Measurements from ENCODE around the gene ANTXR2.

ANTXR2 gene

GRCh38 chr4:79852305-79852730, 220.7 kb downstream of the ANTXR2 start:
- H4K12ac ChIP-seq (ENCODE audit: low read depth, low read length): no peak overlapping the region
- no peaks in the 10 kb centered on the region for H3K27me3 ChIP-seq (ENCODE audit: insufficient read depth, low read length)
- H3K18ac ChIP-seq (ENCODE audit: low read length): no peak overlapping the region
- H3K9me3 ChIP-seq (ENCODE audit: insufficient read depth, low read depth, low read length): no peaks in the 10 kb centered on the region
- no peaks in the 10 kb centered on the region for H3K36me3 ChIP-seq (ENCODE audit: control insufficient read depth in 1 of 2, insufficient read depth in 2 of 2, low read length in 2 of 2)
- no peak overlapping the region for H4K8ac ChIP-seq (ENCODE audit: low read depth, low read length)
- no peaks in the 10 kb centered on the region for H3K4me1 ChIP-seq (ENCODE audit: control insufficient read depth in 1 of 2, insufficient read depth in 2 of 2, low read length in 2 of 2)
- H3K4me3 ChIP-seq (ENCODE audit: low read depth, low read length): no peak overlapping the region
- no peak overlapping the region for H3K14ac ChIP-seq (ENCODE audit: low read length)
- DNase-seq: no peak
- no peak overlapping the region for H2BK12ac ChIP-seq (ENCODE audit: low read length)
- no peak overlapping the region for H2AK5ac ChIP-seq (ENCODE audit: low read length)
- no peak overlapping the region for H3K9ac ChIP-seq (ENCODE audit: low read length)
- H2BK120ac ChIP-seq (ENCODE audit: insufficient read depth, low read length, poor library complexity): no peak overlapping the region
- H3K79me1 ChIP-seq (ENCODE audit: low read length): no peaks in the 10 kb centered on the region
- no peak overlapping the region for H4K91ac ChIP-seq (ENCODE audit: low read depth, low read length)
- no peak overlapping the region for H2AFZ ChIP-seq (ENCODE audit: insufficient read depth, low read length, poor library complexity)
- no peak overlapping the region for H3K4ac ChIP-seq (ENCODE audit: low read depth, low read length)
- no peak overlapping the region for H3K4me2 ChIP-seq (ENCODE audit: low read length)
- no peak overlapping the region for H3K27ac ChIP-seq (ENCODE audit: low read depth, low read length)
- no peak overlapping the region for H2BK5ac ChIP-seq (ENCODE audit: low read depth, low read length, poor library complexity)
- H3K23ac ChIP-seq (ENCODE audit: low read length): no peak overlapping the region
- WGBS (ENCODE audit: extremely low coverage, insufficient coverage, insufficient read length): no CpG with 5 or more reads among the region's 4 CpGs
- no peaks in the 10 kb centered on the region for H3K79me2 ChIP-seq (ENCODE audit: control insufficient read depth, insufficient read depth, low read length, poor library complexity)

- Histone ChIP-seq H4K8ac (ENCODE audit: low read depth, low read length) (no peak overlapping the region), H4K91ac (ENCODE audit: low read depth, low read length) (no peak overlapping the region), H3K18ac (ENCODE audit: low read length) (no peak overlapping the region), H4K12ac (ENCODE audit: low read depth, low read length) (no peak overlapping the region), H3K4me1 (ENCODE audit: control insufficient read depth in 1 of 2, insufficient read depth in 2 of 2, low read length in 2 of 2) (no peaks in the 10 kb centered on the region), H3K27me3 (ENCODE audit: insufficient read depth, low read length) (no peaks in the 10 kb centered on the region), H2BK5ac (ENCODE audit: low read depth, low read length, poor library complexity) (no peak overlapping the region), H3K9ac (ENCODE audit: low read length) (no peak overlapping the region), H2AFZ (ENCODE audit: insufficient read depth, low read length, poor library complexity) (no peak overlapping the region), H2AK5ac (ENCODE audit: low read length) (no peak overlapping the region), H3K4ac (ENCODE audit: low read depth, low read length) (no peak overlapping the region), H2BK12ac (ENCODE audit: low read length) (no peak overlapping the region), H2BK120ac (ENCODE audit: insufficient read depth, low read length, poor library complexity) (no peak overlapping the region), H3K14ac (ENCODE audit: low read length) (no peak overlapping the region), H3K79me1 (ENCODE audit: low read length) (no peaks in the 10 kb centered on the region), H3K4me2 (ENCODE audit: low read length) (no peak overlapping the region), H3K79me2 (ENCODE audit: control insufficient read depth, insufficient read depth, low read length, poor library complexity) (no peaks in the 10 kb centered on the region), H3K9me3 (ENCODE audit: insufficient read depth, low read depth, low read length) (no peaks in the 10 kb centered on the region), H3K27ac (ENCODE audit: low read depth, low read length) (no peak overlapping the region), H3K36me3 (ENCODE audit: control insufficient read depth in 1 of 2, insufficient read depth in 2 of 2, low read length in 2 of 2) (no peaks in the 10 kb centered on the region), H3K23ac (ENCODE audit: low read length) (no peak overlapping the region), H3K4me3 (ENCODE audit: low read depth, low read length) (no peak overlapping the region)
- no CpG with 5 or more reads among the region's 1 CpG for WGBS (ENCODE audit: extremely low coverage, insufficient coverage, insufficient read length)
- no peak for DNase-seq
Measured at GRCh38 chr4:79851625-79852304, 221.3 kb downstream of the ANTXR2 start.
